Gastrocnemius medialis (tissue), 4 donors: Measurements from ENCODE around the gene TMTC2. TPM values are rescaled to one million over a fixed set of nuclear protein-coding genes. Genes with fewer than 3 reads are reported as not detected.

Experiments
- ATAC-seq, 2 donors: fragments of 150-250 bp; one replicate each; pipeline ENCODE4 v1.9.1; 2016
- DNase-seq, 2 donors: peaks; one replicate each; pipeline ENCODE4 v3.0.0-alpha.2; 2019
- H3K27ac ChIP-seq, 4 donors: fragments of 200-600 bp; sonication (generic); 1 replicate in 1 of 4; 2 replicates in 3 of 4; pipeline ENCODE4 v1.5.1; 2016 to 2018; ENCODE audit warnings: mild to moderate bottlenecking in 2 of 4, moderate library complexity in 1 of 4
- H3K27me3 ChIP-seq, 3 donors: fragments of 200-600 bp; sonication (generic) in 2 of 3; 1 replicate in 1 of 3; 2 replicates in 2 of 3; pipeline versions ENCODE4 v1.5.1 to v1.6.0; 2016 to 2019; ENCODE audit warnings: mild to moderate bottlenecking in 1 of 3, moderate library complexity in 1 of 3
- H3K36me3 ChIP-seq, 2 donors: fragments of 200-600 bp; sonication (generic) in 1 of 2; one replicate each; pipeline ENCODE4 v1.5.1; 2017 to 2018
- H3K4me1 ChIP-seq, 2 donors: fragments of 200-600 bp; sonication (generic) in 1 of 2; one replicate each; pipeline ENCODE4 v1.5.1; 2016 to 2017; ENCODE audit warnings: mild to moderate bottlenecking in 2 of 2
- H3K4me3 ChIP-seq, 4 donors: fragments of 200-600 bp; sonication (generic) in 3 of 4; 1 replicate in 1 of 4; 2 replicates in 3 of 4; pipeline ENCODE4 v1.5.1; 2016 to 2019; ENCODE audit warnings: mild to moderate bottlenecking in 2 of 4
- H3K9me3 ChIP-seq, 3 donors: fragments of 200-600 bp; sonication (generic) in 2 of 3; 1 replicate in 1 of 3; 2 replicates in 2 of 3; pipeline ENCODE4 v1.5.1; 2016 to 2019
- CTCF ChIP-seq, 5 experiments: fragments of 450-650 bp in 3 of 5; fragments of 200-600 bp in 2 of 5; sonication (generic) in 2 of 5; IDR thresholded peaks in 4 of 5; conservative IDR thresholded peaks in 1 of 5; 1 replicate in 4 of 5; 2 replicates in 1 of 5; pipeline ENCODE4 v1.5.1; 2016 to 2019; ENCODE audit warnings: antibody characterized with exemption in 5 of 5, mild to moderate bottlenecking in 3 of 5, moderate library complexity in 3 of 5
- POLR2A ChIP-seq, 2 donors: fragments of 450-650 bp; IDR thresholded peaks; one replicate each; pipeline ENCODE4 v1.6.1; 2017; ENCODE audit warnings: antibody characterized with exemption in 2 of 2, mild to moderate bottlenecking in 2 of 2, moderate library complexity in 2 of 2
- in situ Hi-C, 4 donors: fragments of 200-750 bp; cut with MboI; loops; one replicate each; pipeline versions ENCODE4 v1.15.0 to v1.8.0; 2017; ENCODE audit warnings: low sequenced_read_pairs in 4 of 4
- intact Hi-C: fragments of 100-400 bp; cut with DNase I; formaldehyde crosslinking; loops from one replicate; pipeline ENCODE4 v1.15.1; 2023; ENCODE audit warnings: low total_unique reads
- total RNA-seq, 4 donors: library from RNA; depleted of rRNA; stranded (reverse); fragments of >200 nt; gene quantifications; one replicate each; pipeline versions ENCODE4 v1.1.0 to v1.2.3, GENCODE V29; 2016

Gene TMTC2
- total RNA-seq, 4 donors from 2014 or later = 1.6 to 2.5 (median 1.9) TPM

DNA sequence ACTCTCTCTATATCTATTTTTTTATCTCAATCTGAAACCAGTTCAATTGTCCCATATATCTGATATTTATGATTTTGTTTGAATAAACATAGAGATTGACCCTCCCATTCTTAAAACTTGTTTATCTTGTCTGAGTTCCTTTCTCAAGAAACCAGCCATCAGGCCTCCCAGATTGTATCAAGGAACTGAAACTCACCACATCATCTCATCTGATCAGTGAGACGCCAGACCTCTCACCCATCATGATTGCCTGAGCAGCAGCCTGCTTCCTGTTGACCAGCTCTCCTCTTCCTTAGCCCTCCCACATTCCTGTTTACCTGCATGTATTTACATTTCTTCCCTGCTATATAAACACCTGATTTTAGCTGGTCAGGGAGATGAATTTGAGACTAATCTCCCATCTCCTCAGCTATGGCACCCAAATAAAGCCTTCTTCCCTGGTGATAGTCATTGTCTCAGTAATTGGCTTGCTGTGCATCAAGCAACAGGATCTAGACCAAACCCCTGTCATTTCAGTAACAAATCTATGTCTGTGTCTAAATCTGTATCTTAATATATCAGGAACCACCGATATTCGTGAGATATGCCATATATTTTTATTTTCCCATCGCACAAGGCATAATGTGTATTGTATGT is 323.6 kb downstream of the TMTC2 start:
- Histone ChIP-seq H3K9me3 (no peaks in the 10 kb centered on the region), H3K27me3 (no peaks in the 10 kb centered on the region), H3K4me3 (no peak overlapping the region), H3K4me1 (no peaks in the 10 kb centered on the region), H3K36me3 (no peaks in the 10 kb centered on the region), H3K27ac (no peak overlapping the region)
- in situ Hi-C loops = no loop called here
- intact Hi-C loops = no loop called here
- TF ChIP-seq POLR2A (IDR thresholded peaks at IDR 0.05) (no peak), CTCF (IDR thresholded peaks at IDR 0.05 in 4 of 5, conservative IDR thresholded peaks at IDR 0.05 in 1 of 5) (no peak)
- DNase-seq = no peak
- ATAC-seq = no peak

DNA sequence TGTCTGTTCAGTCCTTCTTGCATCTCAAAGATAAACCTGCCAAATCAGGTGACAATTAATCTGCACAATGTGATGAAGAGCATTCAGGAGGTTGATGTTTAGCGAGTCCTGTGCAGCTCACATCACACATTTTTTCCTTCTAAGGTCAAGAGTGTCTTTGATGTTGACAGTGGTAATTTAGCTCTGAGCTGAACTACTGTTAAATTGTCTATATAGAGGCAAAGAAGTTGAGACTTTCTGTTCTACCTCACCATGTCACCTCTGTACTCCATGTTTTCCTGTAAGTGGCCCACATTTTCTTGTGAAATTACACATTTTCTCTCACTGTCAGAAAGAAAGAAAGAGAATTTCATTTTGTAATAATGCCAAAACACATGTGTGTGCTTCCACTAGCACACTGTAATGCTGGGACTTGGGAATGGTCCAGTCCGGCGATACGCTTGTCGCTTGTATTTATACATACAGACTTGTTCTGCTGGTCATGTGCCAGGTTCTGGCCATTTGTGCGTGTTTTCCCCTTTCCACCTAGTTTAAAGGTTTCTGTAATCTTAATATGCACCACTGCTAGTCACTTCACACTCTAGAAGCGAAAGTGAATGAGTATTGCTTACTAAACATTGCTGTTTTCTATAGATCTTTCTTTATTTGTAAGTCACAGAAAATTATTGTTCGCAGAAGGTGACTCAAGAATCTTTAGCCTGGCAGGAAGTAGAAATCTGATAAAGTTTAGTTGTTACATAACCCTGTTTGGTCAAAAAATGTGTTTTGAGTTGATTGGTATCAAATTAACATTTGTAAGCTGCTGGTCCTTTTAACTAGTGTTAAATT is 328.9 kb downstream of the TMTC2 start:
- no peaks in the 10 kb centered on the region for H3K36me3 ChIP-seq
- peak overlapping the region in 1 of 4 donors; percentile 30 for H3K27ac ChIP-seq
- ATAC-seq = peak; percentile 29 to 32
- H3K27me3 ChIP-seq = no peaks in the 10 kb centered on the region
- no peaks in the 10 kb centered on the region for H3K9me3 ChIP-seq
- H3K4me1 ChIP-seq = peaks cover 0 to 6% of the 10 kb centered on the region in 2 donors
- in situ Hi-C loops (no loop called here), intact Hi-C loops (no loop called here)
- TF ChIP-seq CTCF (IDR thresholded peaks at IDR 0.05 in 4 of 5, conservative IDR thresholded peaks at IDR 0.05 in 1 of 5) = no peak
- no peak for TF ChIP-seq POLR2A (IDR thresholded peaks at IDR 0.05)
- peak in 1 of 2 donors; percentile 15 for DNase-seq
- H3K4me3 ChIP-seq = peak overlapping the region; percentile 20 to 43 (median 41)

GRCh38 chr12:83016218-83016835 is 329.6 kb downstream of the TMTC2 start:
- H3K4me1 ChIP-seq = peaks cover 0 to 6% of the 10 kb centered on the region in 2 donors
- H3K4me3 ChIP-seq = peak overlapping the region; percentile 20 to 43 (median 41)
- no peaks in the 10 kb centered on the region for H3K36me3 ChIP-seq
- DNase-seq = peak; percentile 19 to 41
- no peaks in the 10 kb centered on the region for H3K9me3 ChIP-seq
- TF ChIP-seq CTCF (IDR thresholded peaks at IDR 0.05 in 4 of 5, conservative IDR thresholded peaks at IDR 0.05 in 1 of 5) = no peak
- in situ Hi-C loops = no loop called here
- peak overlapping the region in 1 of 4 donors; percentile 30 for H3K27ac ChIP-seq
- no peaks in the 10 kb centered on the region for H3K27me3 ChIP-seq
- intact Hi-C loops = no loop called here
- ATAC-seq = peak; percentile 96 to 97

- no peak for TF ChIP-seq POLR2A (IDR thresholded peaks at IDR 0.05)
- TF ChIP-seq CTCF (IDR thresholded peaks at IDR 0.05 in 4 of 5, conservative IDR thresholded peaks at IDR 0.05 in 1 of 5) = no peak
- in situ Hi-C loops = no loop called here
- ATAC-seq = no peak
- Histone ChIP-seq H3K36me3 (no peaks in the 10 kb centered on the region), H3K4me1 (peaks cover 0 to 6% of the 10 kb centered on the region in 2 donors), H3K27me3 (no peaks in the 10 kb centered on the region), H3K9me3 (no peaks in the 10 kb centered on the region), H3K27ac (no peak overlapping the region), H3K4me3 (no peak overlapping the region)
- intact Hi-C loops = no loop called here
- DNase-seq = no peak
Observed at GRCh38 chr12:83016991-83017390, 330.3 kb downstream of the TMTC2 start.
